ENCODE measurements around the gene DNTT.

GRCh38 chr10:96305019-96305418, 785 bp downstream of the DNTT start:
- no peak for TF ChIP-seq CTCF (conservative IDR thresholded peaks at IDR 0.05)
- TF ChIP-seq ZFX (IDR thresholded peaks at IDR 0.05) = no peak

All from C4-2B (cell line).